ENCODE measurements around the gene RDH12.

The RDH12 gene

DNA sequence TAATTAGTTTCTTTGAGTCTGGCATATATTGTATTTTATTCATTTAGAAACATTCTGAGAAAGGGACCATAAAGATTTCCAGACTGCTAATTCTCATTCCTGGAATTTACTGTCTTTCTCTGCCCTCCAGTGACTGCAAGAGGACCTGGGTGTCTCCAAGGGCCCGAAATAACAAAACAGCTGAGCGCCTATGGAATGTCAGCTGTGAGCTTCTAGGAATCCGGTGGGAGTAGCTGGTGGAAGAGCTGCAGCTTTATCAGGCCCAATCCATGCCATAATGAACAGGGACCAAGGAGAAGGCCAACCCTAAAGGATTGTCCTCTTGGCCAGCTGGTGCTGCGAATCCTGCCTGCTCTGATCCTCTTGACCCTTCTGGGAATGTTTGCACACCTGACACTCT lies 31.9 kb downstream of the RDH12 start:
- Mint-ChIP-seq H3K4me3 (no peak overlapping the region), H3K4me1 (peaks cover 14% of the 10 kb centered on the region)

DNA sequence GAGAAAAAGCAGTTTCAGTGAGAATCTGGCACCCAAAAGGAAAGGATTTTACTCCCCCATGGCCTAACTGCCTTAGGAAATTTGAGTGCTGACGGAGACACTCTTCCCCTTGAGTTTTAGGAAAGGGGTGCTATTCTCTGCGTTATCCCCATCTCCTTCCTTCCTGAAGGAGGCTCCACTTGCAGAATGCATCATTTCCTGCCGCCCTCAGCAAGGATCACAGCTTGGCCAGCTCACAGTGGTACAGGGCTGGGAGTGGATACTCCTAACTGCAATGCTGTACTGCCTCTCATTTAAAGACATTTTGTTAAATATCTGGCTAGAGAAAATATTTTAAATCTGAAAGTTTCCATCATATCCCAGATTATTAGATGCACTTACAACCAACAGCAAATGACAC lies 33.0 kb downstream of the RDH12 start:
- Mint-ChIP-seq H3K36me3 (ENCODE audit: low read depth) (no peaks in the 10 kb centered on the region), H3K4me1 (peaks cover 4% of the 10 kb centered on the region), H3K27me3 (ENCODE audit: low read depth, poor library complexity) (peaks cover 8% of the 10 kb centered on the region), H3K27ac (no peak overlapping the region), H3K4me3 (no peak overlapping the region), H3K9me3 (no peaks in the 10 kb centered on the region)
- DNase-seq = no peak
- TF ChIP-seq, protein P1, sequence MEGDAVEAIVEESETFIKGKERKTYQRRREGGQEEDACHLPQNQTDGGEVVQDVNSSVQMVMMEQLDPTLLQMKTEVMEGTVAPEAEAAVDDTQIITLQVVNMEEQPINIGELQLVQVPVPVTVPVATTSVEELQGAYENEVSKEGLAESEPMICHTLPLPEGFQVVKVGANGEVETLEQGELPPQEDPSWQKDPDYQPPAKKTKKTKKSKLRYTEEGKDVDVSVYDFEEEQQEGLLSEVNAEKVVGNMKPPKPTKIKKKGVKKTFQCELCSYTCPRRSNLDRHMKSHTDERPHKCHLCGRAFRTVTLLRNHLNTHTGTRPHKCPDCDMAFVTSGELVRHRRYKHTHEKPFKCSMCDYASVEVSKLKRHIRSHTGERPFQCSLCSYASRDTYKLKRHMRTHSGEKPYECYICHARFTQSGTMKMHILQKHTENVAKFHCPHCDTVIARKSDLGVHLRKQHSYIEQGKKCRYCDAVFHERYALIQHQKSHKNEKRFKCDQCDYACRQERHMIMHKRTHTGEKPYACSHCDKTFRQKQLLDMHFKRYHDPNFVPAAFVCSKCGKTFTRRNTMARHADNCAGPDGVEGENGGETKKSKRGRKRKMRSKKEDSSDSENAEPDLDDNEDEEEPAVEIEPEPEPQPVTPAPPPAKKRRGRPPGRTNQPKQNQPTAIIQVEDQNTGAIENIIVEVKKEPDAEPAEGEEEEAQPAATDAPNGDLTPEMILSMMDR (IDR thresholded peaks at IDR 0.05) = no peak

More for the DNA sequence above, 31.9 kb downstream of the RDH12 start:
- no peaks in the 10 kb centered on the region for H3K36me3 Mint-ChIP-seq (ENCODE audit: low read depth)
- no peak for DNase-seq
- no peak overlapping the region for H3K27ac Mint-ChIP-seq
- H3K9me3 Mint-ChIP-seq = no peaks in the 10 kb centered on the region
- H3K27me3 Mint-ChIP-seq (ENCODE audit: low read depth, poor library complexity) = peaks cover 15% of the 10 kb centered on the region
- TF ChIP-seq, protein P1 (IDR thresholded peaks at IDR 0.05) = no peak

DNA sequence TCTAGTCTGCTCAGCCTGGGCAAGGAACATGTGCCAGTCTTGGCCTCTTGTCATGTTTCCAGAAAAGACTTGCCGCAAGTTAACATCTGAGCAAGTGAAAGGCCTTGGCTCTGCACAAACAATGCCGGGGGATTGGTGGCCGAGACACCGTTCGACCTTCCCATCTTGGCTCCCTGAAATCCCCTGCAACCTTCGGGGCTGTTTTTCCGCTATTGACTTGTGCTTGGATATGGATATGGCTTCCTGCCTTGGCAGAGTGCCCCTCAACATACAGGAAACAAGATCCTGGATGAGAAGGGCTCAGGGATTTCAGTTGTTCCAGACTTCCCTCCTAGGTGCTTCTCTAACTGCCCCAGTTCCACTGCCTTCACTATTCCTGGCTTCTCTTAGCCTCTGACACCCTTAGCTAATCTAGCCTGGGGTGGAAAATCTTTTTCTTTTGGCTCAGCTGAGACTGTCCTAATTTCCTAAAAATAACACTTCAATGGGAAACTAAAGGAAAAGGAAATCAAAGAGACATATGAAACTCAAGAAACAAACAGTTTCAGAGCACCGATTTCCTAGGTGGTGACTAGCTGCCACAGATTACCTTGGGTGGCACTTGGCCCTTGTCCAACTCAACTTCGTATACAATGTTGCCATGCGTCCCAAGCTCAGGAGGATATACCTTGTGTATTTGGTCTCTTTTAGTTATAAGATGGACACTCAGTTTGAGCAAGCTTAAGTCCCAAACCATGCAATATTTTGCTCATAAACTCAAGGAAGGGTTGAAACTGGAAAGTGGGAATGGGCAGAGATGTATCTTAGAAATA lies 33.9 kb downstream of the RDH12 start:
- no peaks in the 10 kb centered on the region for H3K9me3 Mint-ChIP-seq
- TF ChIP-seq, protein P1 (IDR thresholded peaks at IDR 0.05) = no peak
- no peak overlapping the region for H3K4me3 Mint-ChIP-seq
- H3K27ac Mint-ChIP-seq = no peak overlapping the region
- DNase-seq = no peak
- no peaks in the 10 kb centered on the region for H3K4me1 Mint-ChIP-seq
- H3K27me3 Mint-ChIP-seq (ENCODE audit: low read depth, poor library complexity) = peaks cover 4% of the 10 kb centered on the region
- no peaks in the 10 kb centered on the region for H3K36me3 Mint-ChIP-seq (ENCODE audit: low read depth)

DNA sequence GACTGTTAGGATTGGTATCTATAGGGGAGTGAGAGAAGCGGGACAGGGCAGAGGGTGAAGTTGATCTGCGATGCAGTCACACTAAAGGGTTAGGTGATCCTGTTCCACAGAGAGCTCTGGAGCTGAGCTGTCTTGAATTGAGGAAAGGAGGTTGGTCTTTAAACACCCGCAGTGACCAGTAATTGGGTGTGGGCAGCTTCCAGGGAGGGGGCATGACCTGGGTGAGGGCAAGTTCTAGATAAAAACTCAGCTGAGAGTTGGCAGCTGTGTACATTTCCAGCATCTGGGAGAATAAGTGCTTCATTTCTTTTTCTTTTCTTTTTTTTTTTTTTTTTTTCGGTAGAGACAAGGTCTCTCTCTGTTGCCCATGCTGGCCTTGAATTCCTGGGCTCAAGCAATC lies 35.1 kb downstream of the RDH12 start:
- H3K27ac Mint-ChIP-seq = no peak overlapping the region
- no peak overlapping the region for H3K4me3 Mint-ChIP-seq
- no peaks in the 10 kb centered on the region for H3K9me3 Mint-ChIP-seq
- TF ChIP-seq, protein P1 (IDR thresholded peaks at IDR 0.05) = no peak
- no peaks in the 10 kb centered on the region for H3K36me3 Mint-ChIP-seq (ENCODE audit: low read depth)
- H3K4me1 Mint-ChIP-seq = no peaks in the 10 kb centered on the region
- peaks cover 4% of the 10 kb centered on the region for H3K27me3 Mint-ChIP-seq (ENCODE audit: low read depth, poor library complexity)
- no peak for DNase-seq

DNA sequence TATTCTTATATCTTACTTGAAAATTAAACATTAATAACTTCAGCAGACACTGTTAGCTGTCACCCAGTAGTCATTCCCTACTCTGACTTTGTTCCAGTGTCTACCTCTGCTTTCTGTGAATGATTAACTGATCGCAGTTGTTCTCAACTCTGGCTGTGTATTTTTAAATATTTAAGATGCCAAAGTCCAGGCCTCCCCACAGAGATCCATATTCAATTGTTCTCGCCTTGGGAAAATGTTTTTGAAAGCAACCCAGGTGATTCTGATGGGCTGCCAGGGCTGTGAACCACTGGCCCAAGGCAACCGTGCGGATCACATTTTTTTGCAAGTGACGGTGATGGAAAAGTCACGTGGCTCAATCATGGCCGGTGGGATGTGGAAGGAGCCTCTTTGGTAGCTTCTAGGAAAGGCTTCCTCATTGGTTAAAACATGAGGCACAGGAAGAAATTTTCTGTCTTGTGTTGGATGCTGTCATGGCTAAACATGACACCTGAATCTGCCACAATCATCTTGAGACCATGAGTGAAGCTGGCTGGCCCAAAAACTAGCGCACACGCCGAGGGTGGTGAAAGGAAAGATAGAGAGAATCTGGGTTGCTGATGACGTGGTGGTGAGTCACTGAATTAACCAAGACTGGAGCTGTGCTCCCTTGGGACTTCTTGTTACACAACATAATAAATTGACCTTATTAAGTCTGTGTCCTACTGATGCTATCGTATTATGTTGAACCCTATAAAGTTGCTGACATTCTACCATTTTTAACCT lies 37.2 kb downstream of the RDH12 start:
- Mint-ChIP-seq H3K4me3 (no peak overlapping the region), H3K9me3 (no peaks in the 10 kb centered on the region), H3K27me3 (ENCODE audit: low read depth, poor library complexity) (peaks cover 11% of the 10 kb centered on the region), H3K36me3 (ENCODE audit: low read depth) (no peaks in the 10 kb centered on the region), H3K27ac (no peak overlapping the region), H3K4me1 (no peaks in the 10 kb centered on the region)
- DNase-seq = no peak
- TF ChIP-seq, protein P1 (IDR thresholded peaks at IDR 0.05) = no peak

All from nephron progenitor cell (in vitro differentiated cells).